Brain microvascular endothelial cell (primary cell): Measurements from ENCODE around the gene HACD1.

ENCODE experiments used
- DNase-seq: peaks from one replicate; pipeline ENCODE4 v3.0.0-alpha.2; 2020
- H3K27ac ChIP-seq: fragments of 250-450 bp; sonication (Bioruptor Pico); 2 replicates; pipeline ENCODE4 v1.5.1; 2020; ENCODE audit warnings: mild to moderate bottlenecking, moderate library complexity
- H3K27me3 ChIP-seq: fragments of 250-450 bp; sonication (Bioruptor Pico); replicated peaks from 2 replicates; pipeline ENCODE4 v1.5.1; 2020; ENCODE audit warnings: mild to moderate bottlenecking
- H3K36me3 ChIP-seq: fragments of 250-450 bp; sonication (Bioruptor Pico); replicated peaks from 2 replicates; pipeline ENCODE4 v1.5.1; 2020; ENCODE audit warnings: mild to moderate bottlenecking
- H3K4me3 ChIP-seq: 2 replicates; pipeline ENCODE4 v1.5.1; 2011; ENCODE audit warnings: low read depth, mild to moderate bottlenecking, control low read depth, low read length, moderate library complexity
- CTCF ChIP-seq: IDR thresholded peaks from 2 replicates; pipeline ENCODE4 v1.5.1; 2011; ENCODE audit warnings: low read depth, mild to moderate bottlenecking, moderate library complexity, low read length, control low read depth, inconsistent platforms; ENCODE audit errors: missing control alignments
- in situ Hi-C: cut with HindIII; loops from 2 replicates; pipeline ENCODE4 v1.10.0; 2017; ENCODE audit warnings: low sequenced_read_pairs, low pct_ligation_motif_present

The HACD1 gene

GRCh38 chr10:17651896-17652295 lies 34.7 kb upstream of the HACD1 start:
- DNase-seq = no peak
- in situ Hi-C loops = no loop called here
- Histone ChIP-seq H3K27ac (no peak overlapping the region), H3K36me3 (no peaks in the 10 kb centered on the region), H3K27me3 (no peaks in the 10 kb centered on the region), H3K4me3 (no peak overlapping the region)
- TF ChIP-seq CTCF = no peak

- DNase-seq = no peak
- Histone ChIP-seq H3K4me3 (no peak overlapping the region), H3K36me3 (no peaks in the 10 kb centered on the region), H3K27me3 (no peaks in the 10 kb centered on the region), H3K27ac (peak overlapping the region; percentile 27)
- in situ Hi-C loops = no loop called here
- TF ChIP-seq CTCF = no peak
Measured at GRCh38 chr10:17650416-17650815, 33.2 kb upstream of the HACD1 start.

- peak overlapping the region; percentile 27 for H3K27ac ChIP-seq
- no peak for TF ChIP-seq CTCF
- no peaks in the 10 kb centered on the region for H3K27me3 ChIP-seq
- H3K4me3 ChIP-seq = no peak overlapping the region
- in situ Hi-C loops = no loop called here
- no peaks in the 10 kb centered on the region for H3K36me3 ChIP-seq
- peak; percentile 39 for DNase-seq
Measured at GRCh38 chr10:17649836-17650235, 32.7 kb upstream of the HACD1 start.

GRCh38 chr10:17649052-17649451 lies 31.9 kb upstream of the HACD1 start:
- DNase-seq = no peak
- H3K27me3 ChIP-seq = no peaks in the 10 kb centered on the region
- no peak for TF ChIP-seq CTCF
- no peak overlapping the region for H3K27ac ChIP-seq
- in situ Hi-C loops = no loop called here
- no peak overlapping the region for H3K4me3 ChIP-seq
- no peaks in the 10 kb centered on the region for H3K36me3 ChIP-seq

GRCh38 chr10:17648243-17649035 lies 31.3 kb upstream of the HACD1 start:
- H3K27me3 ChIP-seq = no peaks in the 10 kb centered on the region
- no peak overlapping the region for H3K27ac ChIP-seq
- DNase-seq = no peak
- no peaks in the 10 kb centered on the region for H3K36me3 ChIP-seq
- H3K4me3 ChIP-seq = no peak overlapping the region
- in situ Hi-C loops = no loop called here
- no peak for TF ChIP-seq CTCF

- Histone ChIP-seq H3K36me3 (no peaks in the 10 kb centered on the region), H3K27ac (no peak overlapping the region), H3K27me3 (no peaks in the 10 kb centered on the region), H3K4me3 (no peak overlapping the region)
- TF ChIP-seq CTCF = no peak
- DNase-seq = no peak
- in situ Hi-C loops = no loop called here
Measured at GRCh38 chr10:17647326-17647725, 30.2 kb upstream of the HACD1 start.
